Keratinocyte (primary cell): ENCODE data around the gene KRTAP5-8.

Experiments
- CTCF ChIP-seq, 3 experiments: IDR thresholded peaks in 1 of 3; conservative IDR thresholded peaks in 1 of 3; optimal IDR thresholded peaks in 1 of 3; 2 replicates in 2 of 3; 3 replicates in 1 of 3; pipeline versions ENCODE3 to v1.5.1; 2011; ENCODE audit warnings: low read length in 3 of 3, mild to moderate bottlenecking in 3 of 3, moderate library complexity in 2 of 3, control low read depth in 1 of 3, inconsistent platforms in 1 of 3; ENCODE audit not compliant: insufficient read depth in 2 of 3; ENCODE audit errors: extremely low read depth in 1 of 3
- EZH2 ChIP-seq: IDR thresholded peaks from one replicate; pipeline ENCODE4 v1.6.1; 2012; ENCODE audit warnings: inconsistent platforms, mild to moderate bottlenecking, low read length, moderate library complexity

GRCh38 chr11:71488681-71489270, 49.0 kb upstream of the KRTAP5-8 start:
- TF ChIP-seq CTCF (optimal IDR thresholded peaks at IDR 0.05 in 1 of 3, IDR thresholded peaks at IDR 0.05 in 1 of 3, conservative IDR thresholded peaks at IDR 0.05 in 1 of 3; ENCODE audit: extremely low read depth in 1 of 3, insufficient read depth in 2 of 3, low read length in 3 of 3) (no peak), EZH2 (no peak)
